GM18508 (cell line): ENCODE data around the gene LZTR1.
A peak's percentile ranks its signal among the peaks of the same experiment; 100 is the strongest.
"Not testable (repeated sequence)": the region's sequence is repeated elsewhere in the genome, so short reads cannot be mapped to it uniquely, and the experiment has no call there.

Experiments used
- ATAC-seq: cut with Tn5 transposase; IDR thresholded peaks from one replicate; pipeline ENCODE4 v1.9.1; 2021; ENCODE audit warnings: moderate number of reproducible peaks; ENCODE audit not compliant: insufficient read depth, unreplicated experiment

The LZTR1 gene

GRCh38 chr22:20994128-20994901 lies 12.2 kb downstream of the LZTR1 start:
- ATAC-seq: no peak

- no peak for ATAC-seq
Observed at GRCh38 chr22:20994902-20995241, 12.8 kb downstream of the LZTR1 start.

GRCh38 chr22:20995329-20996030 lies 13.4 kb downstream of the LZTR1 start:
- no peak for ATAC-seq

- ATAC-seq: no peak
Observed at GRCh38 chr22:20996031-20996410, 13.9 kb downstream of the LZTR1 start.

GRCh38 chr22:20996598-20997535 lies 14.8 kb downstream of the LZTR1 start:
- no peak for ATAC-seq

GRCh38 chr22:20997536-20998257 lies 15.6 kb downstream of the LZTR1 start:
- no peak for ATAC-seq

- no peak for ATAC-seq
Observed at GRCh38 chr22:20998411-20999336, 16.6 kb downstream of the LZTR1 start.

- no peak for ATAC-seq
Observed at GRCh38 chr22:20999350-21000206, 17.5 kb downstream of the LZTR1 start.

GRCh38 chr22:21000207-21000986 lies 18.3 kb downstream of the LZTR1 start:
- ATAC-seq: no peak

- ATAC-seq: peak; percentile 9
Observed at GRCh38 chr22:21000987-21001600, 19.0 kb downstream of the LZTR1 start.

GRCh38 chr22:21001601-21002325 lies 19.7 kb downstream of the LZTR1 start, which contains the start of gene THAP7:
TSS of gene THAP7 (minus strand) at chr22:21002118. CDS start at chr22:21001911, 207 bp downstream.
- peak; percentile 43 for ATAC-seq

- no peak for ATAC-seq
Observed at GRCh38 chr22:21003782-21004181, 21.7 kb downstream of the LZTR1 start.

- not testable (repeated sequence) for ATAC-seq
Observed at GRCh38 chr22:21009208-21009607, 27.1 kb downstream of the LZTR1 start.

GRCh38 chr22:21009638-21010425 lies 27.7 kb downstream of the LZTR1 start:
- no peak for ATAC-seq

GRCh38 chr22:21010426-21011113 lies 28.5 kb downstream of the LZTR1 start:
- ATAC-seq: no peak
